Fibroblast of lung (primary cell): Measurements from ENCODE around the gene SLC18B1. TPM values are rescaled to one million over a fixed set of nuclear protein-coding genes. Genes with fewer than 3 reads are reported as not detected.

Experiments
- DNase-seq, 2 donors: peaks; one replicate each; pipeline versions ENCODE4 v3.0.0 to v3.0.0-alpha.2; 2010; ENCODE audit warnings: low read depth in 2 of 2
- H2AFZ ChIP-seq: 2 replicates; pipeline ENCODE4 v1.5.1; 2012; ENCODE audit warnings: low read length, control low read depth, inconsistent platforms
- H3K27ac ChIP-seq: 2 replicates; pipeline ENCODE4 v1.5.1; 2011; ENCODE audit warnings: low read length, control low read depth; ENCODE audit not compliant: insufficient read depth
- H3K27me3 ChIP-seq: 2 replicates; pipeline ENCODE4 v1.5.1; 2011; ENCODE audit warnings: mild to moderate bottlenecking, low read length; ENCODE audit not compliant: control insufficient read depth, insufficient read depth
- H3K36me3 ChIP-seq: 2 replicates; pipeline ENCODE4 v1.5.1; 2011; ENCODE audit warnings: low read length; ENCODE audit not compliant: control insufficient read depth, insufficient read depth
- H3K4me1 ChIP-seq: 2 replicates; pipeline ENCODE4 v1.5.1; 2011; ENCODE audit warnings: low read length; ENCODE audit not compliant: control insufficient read depth, insufficient read depth; ENCODE audit errors: extremely low read depth
- H3K4me2 ChIP-seq: 2 replicates; pipeline ENCODE4 v1.5.1; 2011; ENCODE audit warnings: low read length, control low read depth; ENCODE audit not compliant: insufficient read depth; ENCODE audit errors: extremely low read depth
- H3K4me3 ChIP-seq, 4 experiments: fragments of 200-600 bp in 1 of 4; sonication (generic) in 1 of 4; replicated peaks in 1 of 4; 2 replicates each; pipeline ENCODE4 v1.5.1; 2011 to 2016; ENCODE audit warnings: low read length in 4 of 4, low read depth in 3 of 4, mild to moderate bottlenecking in 3 of 4, control low read depth in 2 of 4, inconsistent platforms in 1 of 4, mixed read lengths in 1 of 4; ENCODE audit not compliant: insufficient read depth in 1 of 4; ENCODE audit errors: control extremely low read depth in 1 of 4
- H3K79me2 ChIP-seq: 2 replicates; pipeline ENCODE4 v1.5.1; 2012; ENCODE audit warnings: mild to moderate bottlenecking, low read length, inconsistent platforms; ENCODE audit not compliant: control insufficient read depth, insufficient read depth
- H3K9ac ChIP-seq: 2 replicates; pipeline ENCODE4 v1.5.1; 2011; ENCODE audit warnings: mild to moderate bottlenecking, low read length, control low read depth; ENCODE audit not compliant: insufficient read depth
- H3K9me3 ChIP-seq: 2 replicates; pipeline ENCODE4 v1.5.1; 2012; ENCODE audit warnings: low read depth, low read length; ENCODE audit not compliant: control insufficient read depth, insufficient read depth
- H4K20me1 ChIP-seq: 2 replicates; pipeline ENCODE4 v1.5.1; 2011; ENCODE audit warnings: low read length; ENCODE audit not compliant: control insufficient read depth, insufficient read depth; ENCODE audit errors: extremely low read depth
- CTCF ChIP-seq, 2 donors: IDR thresholded peaks in 1 of 2; conservative IDR thresholded peaks in 1 of 2; 1 replicate in 1 of 2; 2 replicates in 1 of 2; pipeline ENCODE4 v1.5.1; 2011 to 2012; ENCODE audit warnings: low read length in 2 of 2, control low read depth in 1 of 2, inconsistent platforms in 1 of 2, low read depth in 1 of 2, mild to moderate bottlenecking in 1 of 2
- EZH2 ChIP-seq: IDR thresholded peaks from 2 replicates; pipeline ENCODE4 v1.5.1; 2012; ENCODE audit warnings: low read length, control low read depth, mild to moderate bottlenecking; ENCODE audit errors: missing control alignments
- polyA plus RNA-seq, 2 donors: library from polyadenylated mRNA; depleted of rRNA in 1 of 2; stranded (reverse) in 1 of 2; unstranded in 1 of 2; fragments of >200 nt; gene quantifications; 2 replicates each; pipeline ENCODE4 v1.2.1, GENCODE V29; 2011 to 2012; ENCODE audit warnings: missing spikeins in 1 of 2
- total RNA-seq: library from RNA; depleted of rRNA; stranded (reverse); fragments of >200 nt; gene quantifications from 2 replicates; pipeline ENCODE4 v1.2.1, GENCODE V29; 2014

SLC18B1 gene
- total and polyA plus RNA-seq, 2 donors (not counting 1 experiment from before 2014, with no cell fraction given) = 4.9 to 8.1 TPM

- no peaks in the 10 kb centered on the region for H3K4me1 ChIP-seq
- no peaks in the 10 kb centered on the region for H3K79me2 ChIP-seq
- TF ChIP-seq EZH2 (no peak), CTCF (conservative IDR thresholded peaks at IDR 0.05 in 1 of 2, IDR thresholded peaks at IDR 0.05 in 1 of 2; ENCODE audit: low read depth in 1 of 2, low read length in 2 of 2) (no peak)
- DNase-seq = no peak
- no peaks in the 10 kb centered on the region for H3K9me3 ChIP-seq
- no peak overlapping the region for H2AFZ ChIP-seq
- H3K27me3 ChIP-seq = no peaks in the 10 kb centered on the region
- no peak overlapping the region for H3K27ac ChIP-seq
- no peak overlapping the region for H3K4me3 ChIP-seq
- no peaks in the 10 kb centered on the region for H4K20me1 ChIP-seq
- H3K9ac ChIP-seq = no peak overlapping the region
- H3K4me2 ChIP-seq = no peak overlapping the region
- no peaks in the 10 kb centered on the region for H3K36me3 ChIP-seq
These were observed 5.9 kb downstream of the SLC18B1 start for GRCh38 chr6:132792510-132792909.

DNA sequence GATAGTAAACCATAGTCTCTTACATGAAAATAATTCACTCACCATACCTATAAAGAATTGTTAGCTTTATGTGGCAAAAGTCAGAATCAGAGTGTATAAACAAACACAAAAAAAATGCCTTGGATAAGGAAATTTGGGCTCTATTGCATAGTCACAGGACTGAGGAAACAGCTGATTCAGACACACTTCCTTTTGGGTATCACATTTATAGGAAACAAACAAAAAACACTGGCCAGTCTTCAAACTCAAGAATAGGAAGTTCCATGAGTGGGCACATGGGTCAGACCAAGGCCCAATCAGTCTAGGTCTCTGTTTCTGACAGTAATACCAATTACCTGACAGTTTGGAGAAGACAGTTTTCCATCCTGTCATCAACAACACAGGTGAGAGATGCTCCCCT, 8.0 kb downstream of the SLC18B1 start:
- Histone ChIP-seq H3K9me3 (no peaks in the 10 kb centered on the region), H3K27me3 (no peaks in the 10 kb centered on the region), H4K20me1 (no peaks in the 10 kb centered on the region), H3K4me3 (no peak overlapping the region), H3K4me1 (no peaks in the 10 kb centered on the region), H3K4me2 (no peak overlapping the region), H3K79me2 (no peaks in the 10 kb centered on the region), H3K27ac (no peak overlapping the region), H3K9ac (no peak overlapping the region), H2AFZ (no peak overlapping the region), H3K36me3 (no peaks in the 10 kb centered on the region)
- DNase-seq = no peak
- no peak for TF ChIP-seq EZH2

GRCh38 chr6:132789396-132789776, 9.1 kb downstream of the SLC18B1 start:
- Histone ChIP-seq H3K4me2 (no peak overlapping the region), H4K20me1 (no peaks in the 10 kb centered on the region), H3K9ac (no peak overlapping the region), H3K27ac (no peak overlapping the region), H3K9me3 (no peaks in the 10 kb centered on the region), H3K4me1 (no peaks in the 10 kb centered on the region), H3K27me3 (no peaks in the 10 kb centered on the region), H3K36me3 (no peaks in the 10 kb centered on the region), H3K4me3 (no peak overlapping the region), H3K79me2 (no peaks in the 10 kb centered on the region), H2AFZ (no peak overlapping the region)
- TF ChIP-seq CTCF (conservative IDR thresholded peaks at IDR 0.05 in 1 of 2, IDR thresholded peaks at IDR 0.05 in 1 of 2; ENCODE audit: low read depth in 1 of 2, low read length in 2 of 2) (no peak), EZH2 (no peak)
- DNase-seq = no peak
